Measurements from ENCODE around the gene HSPA12B.

The HSPA12B gene

GRCh38 chr20:3741836-3742458 lies 9.5 kb downstream of the HSPA12B start:
- H3K4me3 ChIP-seq (ENCODE audit: low read depth, low read length): no peak overlapping the region
- no peak for TF ChIP-seq CTCF (IDR thresholded peaks at IDR 0.05; ENCODE audit: borderline replicate concordance, insufficient read depth, low read depth, low read length)

GRCh38 chr20:3743251-3743650 lies 10.8 kb downstream of the HSPA12B start:
- no peak overlapping the region for H3K4me3 ChIP-seq (ENCODE audit: low read depth, low read length)
- TF ChIP-seq CTCF (IDR thresholded peaks at IDR 0.05; ENCODE audit: borderline replicate concordance, insufficient read depth, low read depth, low read length): no peak

GRCh38 chr20:3744037-3744436 lies 11.6 kb downstream of the HSPA12B start:
- no peak for TF ChIP-seq CTCF (IDR thresholded peaks at IDR 0.05; ENCODE audit: borderline replicate concordance, insufficient read depth, low read depth, low read length)
- no peak overlapping the region for H3K4me3 ChIP-seq (ENCODE audit: low read depth, low read length)

GRCh38 chr20:3744806-3745685 lies 12.6 kb downstream of the HSPA12B start:
- H3K4me3 ChIP-seq (ENCODE audit: low read depth, low read length): no peak overlapping the region
- no peak for TF ChIP-seq CTCF (IDR thresholded peaks at IDR 0.05; ENCODE audit: borderline replicate concordance, insufficient read depth, low read depth, low read length)

GRCh38 chr20:3745686-3746173 lies 13.2 kb downstream of the HSPA12B start:
- H3K4me3 ChIP-seq (ENCODE audit: low read depth, low read length): no peak overlapping the region
- TF ChIP-seq CTCF (IDR thresholded peaks at IDR 0.05; ENCODE audit: borderline replicate concordance, insufficient read depth, low read depth, low read length): no peak

- no peak overlapping the region for H3K4me3 ChIP-seq (ENCODE audit: low read depth, low read length)
- no peak for TF ChIP-seq CTCF (IDR thresholded peaks at IDR 0.05; ENCODE audit: borderline replicate concordance, insufficient read depth, low read depth, low read length)
Measured at GRCh38 chr20:3747471-3747870, 15.0 kb downstream of the HSPA12B start.

All from GM12875 (cell line).